Neural cell (in vitro differentiated cells): ENCODE results near the gene UNC93B1.

Experiments used
- CTCF ChIP-seq: fragments of 450-650 bp; IDR thresholded peaks from 2 replicates; pipeline ENCODE4 v1.5.1; 2014; ENCODE audit warnings: antibody characterized with exemption, mild to moderate bottlenecking, moderate library complexity; ENCODE audit not compliant: poor library complexity, severe bottlenecking
- POLR2AphosphoS5 ChIP-seq: IDR thresholded peaks from 2 replicates; pipeline ENCODE4 v1.6.1; 2012

DNA sequence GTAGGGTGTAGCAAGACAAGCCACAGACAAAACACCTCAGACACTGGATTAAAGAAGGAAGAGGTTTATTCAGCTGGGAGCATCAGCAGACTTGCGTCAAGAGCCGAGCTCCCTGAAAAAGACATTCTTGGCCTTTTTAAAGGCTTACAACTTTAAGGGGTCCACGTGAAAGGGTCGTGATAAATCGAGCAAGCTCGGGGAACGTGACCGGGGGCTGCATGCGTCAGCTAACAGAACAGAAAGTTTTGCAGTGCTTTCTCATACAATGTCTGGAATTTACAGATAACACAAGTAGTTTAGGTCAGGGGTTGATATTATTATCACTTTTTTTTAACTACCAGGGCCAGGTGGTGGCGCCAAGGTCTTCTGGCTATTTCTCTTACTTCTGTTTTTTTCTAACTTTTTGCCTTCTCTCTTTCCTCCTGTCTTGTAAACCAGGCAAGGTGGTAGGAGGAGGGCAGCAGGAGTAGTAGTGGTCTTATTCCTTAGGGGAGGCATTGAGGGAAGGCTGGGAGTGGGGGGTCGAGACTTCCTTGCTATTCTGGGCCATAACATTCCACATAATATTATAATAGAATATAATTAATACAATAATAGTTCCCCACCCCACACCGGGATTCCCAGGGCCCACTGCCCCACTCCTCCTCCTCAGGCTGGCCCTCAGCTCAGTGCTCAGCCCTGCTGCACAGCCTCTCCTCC lies 5.6 kb upstream of the UNC93B1 start:
- TF ChIP-seq CTCF (no peak), POLR2AphosphoS5 (no peak)
